GM12892 (cell line): Measurements from ENCODE around the gene MTUS2.
A peak's percentile ranks its signal among the peaks of the same experiment; 100 is the strongest.
"Not testable (repeated sequence)": the region's sequence is repeated elsewhere in the genome, so short reads cannot be mapped to it uniquely, and the experiment has no call there.

ENCODE experiments used
- DNase-seq: peaks from one replicate; pipeline ENCODE4 v3.0.0; 2011; ENCODE audit not compliant: insufficient read length
- FAIRE-seq: peaks from 2 replicates; lab custom pipeline; 2011; peaks lifted over from hg19 to GRCh38; lab: Jason Lieb, UNC
- POLR2A ChIP-seq: IDR thresholded peaks from 2 replicates; pipeline ENCODE4 v1.6.1; 2011; ENCODE audit warnings: low read depth, low read length, control low read depth
- POLR2AphosphoS5 ChIP-seq: IDR thresholded peaks from 2 replicates; pipeline ENCODE4 v1.6.1; 2011; ENCODE audit warnings: low read depth, low read length, control low read depth
- TAF1 ChIP-seq: IDR thresholded peaks from 2 replicates; pipeline ENCODE4 v1.6.1; 2011; ENCODE audit warnings: low read depth, mild to moderate bottlenecking, control low read depth, low read length, borderline replicate concordance

MTUS2 gene

DNA sequence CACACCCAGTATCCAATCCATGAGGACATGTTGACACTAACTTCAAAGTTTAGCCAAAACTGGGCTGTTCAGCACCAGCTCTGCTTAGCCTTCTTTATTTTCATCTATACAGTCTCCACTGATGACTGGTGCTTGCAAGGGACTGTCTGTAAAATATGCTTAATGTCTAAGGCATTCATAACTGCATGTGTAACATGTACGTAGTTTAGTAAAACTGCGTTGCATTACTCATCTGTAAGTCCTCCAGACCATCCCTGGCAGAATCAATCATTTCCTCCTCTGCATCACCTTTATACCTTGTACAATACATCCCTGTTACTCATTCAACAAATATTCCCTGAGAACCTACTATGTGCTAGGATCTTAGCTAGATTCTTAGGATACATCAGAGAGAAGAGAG lies 362.1 kb downstream of the MTUS2 start:
- TF ChIP-seq TAF1 (no peak), POLR2A (no peak), POLR2AphosphoS5 (no peak)
- FAIRE-seq (no peak), DNase-seq (no peak)

DNA sequence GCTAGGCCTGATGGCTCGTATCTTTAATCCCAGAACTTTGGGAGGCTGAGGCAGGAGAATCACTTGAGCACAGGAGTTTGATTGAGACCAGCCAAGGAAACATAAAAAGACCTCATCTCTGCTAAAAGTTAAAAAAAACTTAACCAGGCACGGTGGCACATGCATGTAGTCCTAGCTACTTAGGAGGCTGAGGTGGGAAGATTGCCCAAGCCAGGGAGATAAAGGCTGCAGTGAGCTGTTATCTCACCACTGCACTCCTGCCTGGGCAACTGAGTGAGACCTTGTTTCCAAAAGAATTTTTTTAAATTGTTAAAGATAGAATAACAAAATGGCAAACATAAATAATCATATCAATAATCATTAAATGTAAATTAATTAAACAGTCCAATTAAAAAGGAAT lies 365.8 kb downstream of the MTUS2 start:
- FAIRE-seq (no peak), DNase-seq (no peak)

DNA sequence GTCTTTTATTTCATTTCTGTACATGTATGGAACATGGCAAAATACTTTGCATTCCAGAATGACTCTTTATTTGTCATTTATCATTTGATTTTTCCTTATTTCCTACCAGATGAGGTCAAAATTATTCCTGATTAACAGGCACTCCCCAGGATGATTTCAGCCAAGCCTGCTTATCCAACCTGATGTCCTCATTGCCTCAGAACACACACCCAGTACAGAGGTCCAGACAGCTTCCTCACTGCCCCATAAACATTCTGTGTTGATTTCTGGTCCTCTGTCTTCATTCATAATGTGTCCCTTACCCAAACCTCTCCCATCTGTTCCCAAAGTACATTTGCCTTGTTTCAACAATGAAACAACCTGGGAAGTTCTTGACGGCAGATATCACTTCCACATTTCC lies 367.4 kb downstream of the MTUS2 start:
- TF ChIP-seq TAF1 (no peak), POLR2AphosphoS5 (no peak), POLR2A (no peak)
- DNase-seq, result no peak
- peak; percentile 5 for FAIRE-seq

More for the DNA sequence above, 365.8 kb downstream of the MTUS2 start:
- no peak for TF ChIP-seq POLR2A
- no peak for TF ChIP-seq POLR2AphosphoS5
- TF ChIP-seq TAF1, result no peak

DNA sequence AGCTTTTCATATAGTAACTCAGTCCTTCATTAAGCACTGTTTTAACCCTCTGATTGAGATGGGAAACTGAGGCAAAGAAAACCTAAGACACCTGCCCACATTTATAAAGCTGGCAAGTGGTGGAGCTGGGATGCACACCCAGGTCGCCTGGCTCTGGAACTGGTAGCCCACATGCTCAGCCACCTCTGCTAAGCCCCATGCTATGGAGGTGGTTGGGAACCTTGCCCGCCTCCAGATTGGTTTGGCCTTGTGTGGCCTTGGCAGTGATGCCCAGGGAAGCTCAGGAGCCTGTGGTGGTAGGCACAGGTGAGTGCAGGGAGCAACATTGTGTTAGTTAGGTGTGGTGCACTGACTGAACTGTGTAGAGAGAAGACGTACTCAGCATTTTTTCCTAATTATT lies 370.2 kb downstream of the MTUS2 start:
- FAIRE-seq (no peak), DNase-seq (no peak)
- no peak for TF ChIP-seq POLR2A
- TF ChIP-seq TAF1, result no peak
- no peak for TF ChIP-seq POLR2AphosphoS5

DNA sequence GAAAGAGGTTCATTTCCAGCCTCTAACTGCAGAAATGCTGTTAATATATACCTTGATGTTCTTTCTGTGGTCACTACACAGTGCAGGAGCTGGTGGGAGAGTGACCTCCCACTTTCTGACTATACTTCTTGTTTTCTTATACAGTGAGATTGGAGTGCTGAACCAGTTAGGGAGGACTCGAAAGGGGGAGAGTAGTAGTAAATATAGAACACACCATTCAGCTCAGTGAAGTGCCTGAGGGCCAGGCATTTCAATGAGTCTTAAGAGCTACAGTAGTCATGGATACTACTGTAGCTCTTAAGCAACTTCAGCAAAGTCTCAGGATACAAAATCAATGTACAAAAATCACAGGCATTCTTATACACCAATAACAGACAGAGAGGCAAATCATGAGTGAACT lies 372.9 kb downstream of the MTUS2 start:
- FAIRE-seq, result no peak
- no peak for DNase-seq

DNA sequence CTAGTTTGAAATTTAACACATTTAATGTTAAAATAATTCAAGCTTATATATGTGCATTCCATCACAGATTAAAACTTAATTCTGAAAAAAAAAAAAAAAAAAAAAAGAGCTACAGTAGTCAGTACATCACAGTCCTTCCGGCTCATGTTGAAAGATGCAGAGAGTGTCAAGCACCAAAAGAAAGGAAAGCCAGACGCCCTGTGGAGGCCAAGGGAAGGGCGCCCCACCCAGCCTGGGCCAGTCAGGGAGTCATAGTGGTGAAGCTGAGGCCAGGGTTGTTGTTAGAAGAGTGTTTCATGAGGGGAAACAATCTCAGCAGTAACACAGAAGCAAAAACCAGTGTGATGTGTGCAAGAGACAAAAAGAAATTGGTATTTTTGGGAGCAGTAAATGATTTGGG lies 375.3 kb downstream of the MTUS2 start:
- TF ChIP-seq POLR2AphosphoS5 (no peak), POLR2A (no peak), TAF1 (no peak)
- FAIRE-seq (no peak), DNase-seq (no peak)

More for the DNA sequence above, 372.9 kb downstream of the MTUS2 start:
- TF ChIP-seq POLR2AphosphoS5 (no peak), POLR2A (no peak), TAF1 (no peak)

DNA sequence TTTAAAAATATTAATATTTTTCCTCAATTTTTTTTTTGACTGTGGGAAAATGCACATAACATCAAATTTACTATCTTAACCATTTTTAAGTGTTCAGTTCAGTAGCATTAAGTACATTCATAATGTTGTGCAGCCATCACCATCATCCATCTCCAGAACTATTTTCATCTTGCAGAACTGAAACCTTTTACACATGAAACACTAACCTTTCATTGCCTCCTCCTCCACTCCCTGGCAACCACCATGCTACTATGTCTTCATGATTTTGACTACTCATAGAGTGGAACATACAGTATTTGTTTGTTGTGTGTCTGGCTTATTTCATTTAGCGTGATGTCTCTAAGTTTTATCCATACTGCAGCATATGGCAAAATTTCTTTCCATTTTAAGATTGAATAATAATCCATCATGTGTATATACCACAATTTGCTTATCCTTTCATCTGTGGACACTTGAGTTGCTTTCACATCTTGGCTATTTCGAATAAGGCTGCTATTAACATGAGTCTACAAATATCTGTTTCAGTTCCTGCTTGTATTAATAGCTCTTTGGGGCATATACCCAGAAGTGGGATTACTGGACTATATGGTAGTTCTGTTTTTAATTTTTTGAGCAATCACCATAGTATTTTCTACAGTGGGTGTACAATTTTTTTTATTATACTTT lies 376.4 kb downstream of the MTUS2 start:
- TF ChIP-seq POLR2A (no peak), POLR2AphosphoS5 (no peak), TAF1 (no peak)
- FAIRE-seq, result peak; percentile 80
- no peak for DNase-seq

DNA sequence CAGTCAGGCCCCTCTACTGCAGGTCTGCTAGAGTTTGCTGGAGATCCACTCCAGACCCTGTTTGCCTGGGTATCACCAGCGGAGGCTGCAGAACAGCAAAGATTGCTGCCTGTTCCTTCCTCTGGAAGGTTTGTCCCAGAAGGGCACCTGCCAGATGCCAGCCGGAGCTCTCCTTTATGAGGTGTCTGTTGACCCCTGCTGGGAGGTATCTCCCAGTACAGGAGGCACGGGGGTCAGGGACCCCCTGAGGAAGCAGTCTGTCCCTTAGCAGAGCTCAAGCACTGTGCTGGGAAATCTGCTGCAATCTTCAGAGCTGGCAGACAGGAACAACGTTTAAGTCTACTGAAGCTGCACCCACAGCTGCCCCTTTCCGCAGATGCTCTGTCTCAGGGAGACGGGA lies 382.6 kb downstream of the MTUS2 start:
- DNase-seq, FAIRE-seq: not testable (repeated sequence)

DNA sequence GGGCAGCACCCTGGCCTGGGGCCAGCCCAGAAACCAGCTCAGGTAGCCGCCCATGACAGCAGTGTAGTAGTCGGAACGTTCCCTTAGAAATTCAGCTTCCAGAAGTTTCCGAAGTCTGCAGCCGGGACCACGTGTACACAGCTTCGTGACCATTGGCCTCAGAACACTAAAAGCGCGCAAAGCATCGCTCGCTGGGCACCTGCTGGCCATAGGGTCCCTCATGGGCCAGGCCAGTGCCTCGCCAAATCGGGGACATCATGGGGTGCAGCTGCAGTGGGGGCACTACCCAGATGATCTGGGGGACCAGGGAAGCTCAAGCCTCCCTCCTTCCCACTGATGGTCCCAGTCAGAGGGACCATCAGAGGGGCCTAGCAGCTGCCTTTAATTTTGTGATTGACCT lies 384.5 kb downstream of the MTUS2 start:
- no peak for TF ChIP-seq POLR2A
- no peak for TF ChIP-seq POLR2AphosphoS5
- no peak for TF ChIP-seq TAF1
- FAIRE-seq, result no peak
- DNase-seq, result no peak

DNA sequence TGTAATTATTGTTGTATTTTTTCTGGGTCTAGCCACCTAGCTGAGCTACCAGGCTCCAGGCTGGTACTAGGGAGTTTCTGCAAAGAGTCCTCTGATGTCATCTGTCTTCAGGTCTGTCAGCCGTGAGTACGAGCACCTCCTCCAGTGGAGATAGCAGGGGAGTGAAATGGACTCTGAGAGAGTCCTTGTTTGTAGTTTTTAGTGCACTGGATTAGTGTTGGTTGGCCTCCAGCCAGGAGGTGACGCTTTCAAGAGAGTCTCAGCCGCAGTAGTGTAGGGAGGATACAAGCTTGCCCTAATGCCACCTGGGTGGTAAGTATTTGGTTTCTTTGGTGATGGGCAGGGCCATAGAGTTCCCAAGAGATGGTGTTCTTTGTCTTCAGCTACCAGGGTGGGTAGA lies 390.5 kb downstream of the MTUS2 start:
- DNase-seq, result no peak
- TF ChIP-seq POLR2A (no peak), TAF1 (no peak), POLR2AphosphoS5 (no peak)
- no peak for FAIRE-seq

DNA sequence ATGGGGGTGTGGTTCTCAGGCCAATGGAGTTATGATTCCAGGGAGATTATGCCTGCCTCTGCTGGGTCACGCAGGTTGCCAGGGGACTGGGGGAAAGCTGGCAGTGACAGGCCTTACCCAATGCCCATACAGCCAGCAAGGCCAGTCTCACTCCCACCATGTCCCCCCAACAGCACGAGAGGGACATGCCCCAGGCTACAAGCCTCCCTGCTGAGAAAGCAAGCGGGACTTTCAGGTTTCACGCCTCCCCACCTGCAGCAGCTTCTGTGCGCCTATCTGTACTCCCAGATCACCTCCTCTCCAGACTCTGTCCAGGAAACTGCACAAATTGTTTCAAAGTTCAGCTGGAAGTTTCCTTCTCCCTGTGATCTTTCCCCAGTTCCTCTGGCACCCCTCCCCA lies 391.0 kb downstream of the MTUS2 start:
- FAIRE-seq, result not testable (repeated sequence)

DNA sequence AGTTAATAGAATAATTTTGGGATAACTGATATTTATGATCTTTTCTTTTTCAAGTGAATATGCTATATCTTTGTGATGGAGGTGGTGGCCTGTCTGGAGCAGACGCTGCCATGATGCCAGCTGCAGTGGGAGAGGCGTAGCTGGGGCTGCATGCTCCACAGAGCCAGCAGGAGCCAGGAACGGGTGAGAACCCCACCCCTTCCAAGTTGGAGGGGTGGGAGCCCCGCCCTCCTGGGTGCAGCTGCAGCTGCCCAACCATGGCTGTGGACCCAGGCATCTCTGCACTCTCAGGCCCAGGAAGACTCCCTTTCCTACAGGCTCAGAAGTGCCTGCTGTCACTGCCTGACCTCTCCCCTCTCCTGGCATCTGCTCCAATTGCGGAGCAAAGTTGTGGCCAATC lies 402.3 kb downstream of the MTUS2 start:
- no peak for DNase-seq
- FAIRE-seq, result no peak
- TF ChIP-seq POLR2AphosphoS5, result no peak
- no peak for TF ChIP-seq TAF1
- no peak for TF ChIP-seq POLR2A

More for the DNA sequence above, 391.0 kb downstream of the MTUS2 start:
- not testable (repeated sequence) for DNase-seq

DNA sequence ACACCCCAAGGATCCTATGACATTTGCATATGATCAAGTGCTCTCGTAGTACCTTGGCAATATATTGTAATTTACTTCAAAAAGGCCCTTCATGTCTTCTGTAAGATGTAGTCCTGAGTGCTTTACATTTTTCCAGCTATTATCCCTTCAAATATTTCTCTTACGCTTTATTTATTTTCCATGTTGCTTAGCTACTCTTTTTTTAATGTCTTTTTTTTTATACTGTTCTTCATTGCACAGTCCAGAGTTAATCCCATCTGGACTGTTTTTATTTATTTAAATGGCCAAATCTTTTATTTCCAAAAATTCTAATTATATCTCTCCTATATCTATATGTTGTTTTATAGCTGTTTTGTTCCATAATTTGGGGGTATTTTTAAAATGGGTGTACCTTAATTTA lies 404.1 kb downstream of the MTUS2 start:
- DNase-seq (no peak), FAIRE-seq (no peak)
- TF ChIP-seq POLR2A, result no peak
- no peak for TF ChIP-seq POLR2AphosphoS5
- no peak for TF ChIP-seq TAF1

DNA sequence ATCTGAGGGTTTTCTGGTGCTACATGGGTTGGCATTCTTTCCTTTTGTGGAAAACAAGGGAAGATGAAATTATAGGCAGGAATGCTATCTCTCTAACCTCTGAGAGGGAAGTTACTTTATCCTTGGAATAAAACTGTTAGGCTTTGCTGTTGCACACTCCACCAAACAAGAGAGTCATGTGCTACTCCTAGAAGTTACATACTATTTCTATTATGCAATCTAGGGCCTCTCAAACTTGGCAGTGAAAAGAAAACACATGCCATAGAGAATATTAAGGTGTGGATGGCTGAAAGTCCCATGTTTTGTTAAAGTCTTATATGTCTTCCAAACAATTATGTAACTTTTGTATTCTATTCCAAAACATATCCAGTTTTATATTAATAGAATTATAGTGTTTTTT lies 407.4 kb downstream of the MTUS2 start:
- TF ChIP-seq POLR2AphosphoS5, result no peak
- no peak for TF ChIP-seq TAF1
- no peak for TF ChIP-seq POLR2A
- no peak for FAIRE-seq
- no peak for DNase-seq
